Medulla oblongata (tissue), 1 donor: ENCODE data around the gene MYL4.
"Not testable (repeated sequence)": the region's sequence is repeated elsewhere in the genome, so short reads cannot be mapped to it uniquely, and the experiment has no call there.

Source experiments
- DNase-seq: peaks from one replicate; pipeline ENCODE4 v3.0.0-alpha.2; 2015; ENCODE audit errors: extremely low spot score

MYL4 gene

GRCh38 chr17:47243737-47244598, 34.8 kb downstream of the MYL4 start:
- DNase-seq: no peak

- DNase-seq: no peak
These were observed 35.5 kb downstream of the MYL4 start for GRCh38 chr17:47244697-47245096.

GRCh38 chr17:47246120-47246519, 37.0 kb downstream of the MYL4 start:
- no peak for DNase-seq

- DNase-seq: no peak
These were observed 41.7 kb downstream of the MYL4 start for GRCh38 chr17:47250855-47251254.

GRCh38 chr17:47251421-47251940, 42.3 kb downstream of the MYL4 start:
- DNase-seq: no peak

- no peak for DNase-seq
These were observed 43.1 kb downstream of the MYL4 start for GRCh38 chr17:47252209-47252608.

GRCh38 chr17:47252766-47253512, 43.8 kb downstream of the MYL4 start:
- no peak for DNase-seq

- peak; percentile 51 for DNase-seq
These were observed 44.6 kb downstream of the MYL4 start, which contains the start of gene ITGB3 for GRCh38 chr17:47253541-47254402. TSS of gene ITGB3 (plus strand) at chr17:47253827. CDS start at chr17:47253862, 35 bp downstream.

GRCh38 chr17:47254403-47254943, 45.3 kb downstream of the MYL4 start:
- no peak for DNase-seq

- DNase-seq: no peak
These were observed 48.6 kb downstream of the MYL4 start for GRCh38 chr17:47257651-47258339.

GRCh38 chr17:47262586-47262985, 53.4 kb downstream of the MYL4 start:
- DNase-seq: no peak

- DNase-seq: no peak
These were observed 55.0 kb downstream of the MYL4 start for GRCh38 chr17:47264166-47264565.

- no peak for DNase-seq
These were observed 56.9 kb downstream of the MYL4 start for GRCh38 chr17:47265983-47266541.

- DNase-seq: no peak
These were observed 57.6 kb downstream of the MYL4 start for GRCh38 chr17:47266782-47267181.

GRCh38 chr17:47267354-47267828, 58.2 kb downstream of the MYL4 start:
- no peak for DNase-seq

GRCh38 chr17:47268964-47269363, 59.8 kb downstream of the MYL4 start:
- DNase-seq: not testable (repeated sequence)

- DNase-seq: not testable (repeated sequence)
These were observed 60.6 kb downstream of the MYL4 start for GRCh38 chr17:47269561-47270280.

GRCh38 chr17:47270946-47271705, 62.0 kb downstream of the MYL4 start:
- DNase-seq: no peak

GRCh38 chr17:47272491-47272890, 63.3 kb downstream of the MYL4 start:
- no peak for DNase-seq
